ENCODE results near the gene NTM. TPM values are rescaled to one million over a fixed set of nuclear protein-coding genes. Genes with fewer than 3 reads are reported as not detected.

NTM gene
- polyA plus RNA-seq, 1 donor (not counting 4 experiments of a cell fraction or from before 2014, with no cell fraction given): 47.9 TPM

- no peak for FAIRE-seq
Measured at GRCh38 chr11:132293586-132293985, 923.2 kb downstream of the NTM start.

GRCh38 chr11:132296946-132297610 lies 926.7 kb downstream of the NTM start:
- H3K4me3 ChIP-seq (ENCODE audit: control insufficient read depth in 2 of 3, extremely low read depth in 1 of 3, insufficient read depth in 2 of 3, low read depth in 1 of 3, low read length in 3 of 3): no peak overlapping the region
- no peaks in the 10 kb centered on the region for H3K4me1 ChIP-seq (ENCODE audit: control insufficient read depth, extremely low read depth, insufficient read depth, low read length)
- dilution Hi-C loops (cut with MboI; ENCODE audit: extremely low pct_ligation_motif_present, low sequenced_read_pairs): no loop called here
- H2AFZ ChIP-seq (ENCODE audit: control insufficient read depth, low read length): no peak overlapping the region
- H3K9ac ChIP-seq (ENCODE audit: control insufficient read depth, extremely low read depth, insufficient read depth, low read length): no peak overlapping the region
- H3K79me2 ChIP-seq (ENCODE audit: control insufficient read depth, insufficient read depth, low read length): no peaks in the 10 kb centered on the region
- no peaks in the 10 kb centered on the region for H3K9me1 ChIP-seq (ENCODE audit: control insufficient read depth, extremely low read depth, insufficient read depth, low read length)
- no peaks in the 10 kb centered on the region for H3K27me3 ChIP-seq (ENCODE audit: control insufficient read depth, extremely low read depth, insufficient read depth, low read length)
- no peaks in the 10 kb centered on the region for H3K36me3 ChIP-seq (ENCODE audit: control insufficient read depth in 2 of 2, extremely low read depth in 1 of 2, insufficient read depth in 2 of 2, low read length in 2 of 2)
- H3K4me2 ChIP-seq (ENCODE audit: control insufficient read depth, extremely low read depth, insufficient read depth, low read depth, low read length): no peak overlapping the region
- DNase-seq (ENCODE audit: low read depth, low spot score) (no peak), FAIRE-seq (no peak)
- no peak overlapping the region for H3K27ac ChIP-seq (ENCODE audit: control insufficient read depth, insufficient read depth, low read length)
- no peaks in the 10 kb centered on the region for H4K20me1 ChIP-seq (ENCODE audit: control insufficient read depth, extremely low read depth, insufficient read depth, low read length)
- no peaks in the 10 kb centered on the region for H3K9me3 ChIP-seq (ENCODE audit: control insufficient read depth, low read depth, low read length)
- no peak for TF ChIP-seq EZH2 (IDR thresholded peaks at IDR 0.05; ENCODE audit: low read length)

More at GRCh38 chr11:132293586-132293985, 923.2 kb downstream of the NTM start:
- no peaks in the 10 kb centered on the region for H3K4me1 ChIP-seq (ENCODE audit: control insufficient read depth, extremely low read depth, insufficient read depth, low read length)
- dilution Hi-C loops (cut with MboI; ENCODE audit: extremely low pct_ligation_motif_present, low sequenced_read_pairs): no loop called here
- TF ChIP-seq EZH2 (IDR thresholded peaks at IDR 0.05; ENCODE audit: low read length): no peak
- no peak for TF ChIP-seq CTCF (optimal IDR thresholded peaks at IDR 0.05 in 1 of 3, IDR thresholded peaks at IDR 0.05 in 1 of 3, conservative IDR thresholded peaks at IDR 0.05 in 1 of 3; ENCODE audit: extremely low read depth in 1 of 3, insufficient read depth in 2 of 3, low read length in 3 of 3)
- H3K27ac ChIP-seq (ENCODE audit: control insufficient read depth, insufficient read depth, low read length): no peak overlapping the region
- H4K20me1 ChIP-seq (ENCODE audit: control insufficient read depth, extremely low read depth, insufficient read depth, low read length): no peaks in the 10 kb centered on the region
- H2AFZ ChIP-seq (ENCODE audit: control insufficient read depth, low read length): no peak overlapping the region
- H3K27me3 ChIP-seq (ENCODE audit: control insufficient read depth, extremely low read depth, insufficient read depth, low read length): no peaks in the 10 kb centered on the region
- no peaks in the 10 kb centered on the region for H3K9me1 ChIP-seq (ENCODE audit: control insufficient read depth, extremely low read depth, insufficient read depth, low read length)
- no peak overlapping the region for H3K4me2 ChIP-seq (ENCODE audit: control insufficient read depth, extremely low read depth, insufficient read depth, low read depth, low read length)
- DNase-seq (ENCODE audit: low read depth, low spot score): no peak
- no peak overlapping the region for H3K4me3 ChIP-seq (ENCODE audit: control insufficient read depth in 2 of 3, extremely low read depth in 1 of 3, insufficient read depth in 2 of 3, low read depth in 1 of 3, low read length in 3 of 3)
- H3K79me2 ChIP-seq (ENCODE audit: control insufficient read depth, insufficient read depth, low read length): no peaks in the 10 kb centered on the region
- H3K36me3 ChIP-seq (ENCODE audit: control insufficient read depth in 2 of 2, extremely low read depth in 1 of 2, insufficient read depth in 2 of 2, low read length in 2 of 2): no peaks in the 10 kb centered on the region
- no peaks in the 10 kb centered on the region for H3K9me3 ChIP-seq (ENCODE audit: control insufficient read depth, low read depth, low read length)
- no peak overlapping the region for H3K9ac ChIP-seq (ENCODE audit: control insufficient read depth, extremely low read depth, insufficient read depth, low read length)

- no peak for TF ChIP-seq CTCF (optimal IDR thresholded peaks at IDR 0.05 in 1 of 3, IDR thresholded peaks at IDR 0.05 in 1 of 3, conservative IDR thresholded peaks at IDR 0.05 in 1 of 3; ENCODE audit: extremely low read depth in 1 of 3, insufficient read depth in 2 of 3, low read length in 3 of 3)
- no peak for TF ChIP-seq EZH2 (IDR thresholded peaks at IDR 0.05; ENCODE audit: low read length)
Measured at GRCh38 chr11:132298357-132298756, 927.9 kb downstream of the NTM start.

More at GRCh38 chr11:132298357-132298756, 927.9 kb downstream of the NTM start:
- FAIRE-seq (no peak), DNase-seq (ENCODE audit: low read depth, low spot score) (no peak)
- no peak overlapping the region for H3K27ac ChIP-seq (ENCODE audit: control insufficient read depth, insufficient read depth, low read length)
- H3K4me1 ChIP-seq (ENCODE audit: control insufficient read depth, extremely low read depth, insufficient read depth, low read length): no peaks in the 10 kb centered on the region
- no peaks in the 10 kb centered on the region for H3K9me3 ChIP-seq (ENCODE audit: control insufficient read depth, low read depth, low read length)
- no peaks in the 10 kb centered on the region for H3K9me1 ChIP-seq (ENCODE audit: control insufficient read depth, extremely low read depth, insufficient read depth, low read length)
- H3K9ac ChIP-seq (ENCODE audit: control insufficient read depth, extremely low read depth, insufficient read depth, low read length): no peak overlapping the region
- H2AFZ ChIP-seq (ENCODE audit: control insufficient read depth, low read length): no peak overlapping the region
- H3K4me2 ChIP-seq (ENCODE audit: control insufficient read depth, extremely low read depth, insufficient read depth, low read depth, low read length): no peak overlapping the region
- no peaks in the 10 kb centered on the region for H3K79me2 ChIP-seq (ENCODE audit: control insufficient read depth, insufficient read depth, low read length)
- no peaks in the 10 kb centered on the region for H3K36me3 ChIP-seq (ENCODE audit: control insufficient read depth in 2 of 2, extremely low read depth in 1 of 2, insufficient read depth in 2 of 2, low read length in 2 of 2)
- H3K4me3 ChIP-seq (ENCODE audit: control insufficient read depth in 2 of 3, extremely low read depth in 1 of 3, insufficient read depth in 2 of 3, low read depth in 1 of 3, low read length in 3 of 3): no peak overlapping the region
- H3K27me3 ChIP-seq (ENCODE audit: control insufficient read depth, extremely low read depth, insufficient read depth, low read length): no peaks in the 10 kb centered on the region
- no peaks in the 10 kb centered on the region for H4K20me1 ChIP-seq (ENCODE audit: control insufficient read depth, extremely low read depth, insufficient read depth, low read length)
- dilution Hi-C loops (cut with MboI; ENCODE audit: extremely low pct_ligation_motif_present, low sequenced_read_pairs): no loop called here
